ENCODE data around the gene IL3.

DNA sequence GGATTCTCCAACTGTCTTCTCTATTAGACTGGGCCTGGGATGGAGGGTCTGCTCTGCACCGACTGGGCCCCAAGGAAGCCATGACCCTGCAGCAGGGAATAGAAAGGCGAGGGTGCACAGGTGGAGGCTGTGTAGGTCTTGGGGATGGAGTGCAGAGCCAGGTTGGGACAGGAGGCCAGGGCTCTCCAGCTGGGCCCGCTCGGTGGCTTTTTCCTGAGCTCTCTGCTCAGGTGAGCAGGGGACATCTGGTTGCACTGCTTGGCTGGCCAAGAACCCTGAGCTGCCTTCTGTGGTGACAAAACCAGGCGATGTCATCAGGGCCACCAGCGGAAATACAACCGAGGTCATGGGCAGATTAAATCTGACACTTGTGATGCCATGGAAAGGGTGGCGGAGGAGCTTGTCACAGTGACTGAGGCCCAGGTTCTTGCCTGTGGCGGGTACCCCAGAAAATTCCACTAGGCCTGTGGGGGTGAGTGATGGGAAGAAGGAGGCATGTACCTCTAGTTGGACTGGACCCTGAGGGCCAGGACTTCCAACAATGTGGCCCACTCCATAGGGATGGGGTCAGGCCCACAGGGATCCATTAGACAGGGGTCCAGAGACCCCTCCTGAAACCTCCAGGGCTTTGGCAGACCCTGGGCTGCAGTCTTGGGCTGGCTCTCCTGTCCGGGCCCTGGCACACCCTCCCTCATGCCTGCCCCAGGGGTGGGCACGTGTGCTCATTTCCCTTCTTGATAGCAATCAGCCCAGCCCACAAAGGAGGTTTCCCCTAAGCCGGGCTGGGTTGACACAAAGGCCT is 4.4 kb upstream of the IL3 start:
- TF ChIP-seq POLR2A (IDR thresholded peaks at IDR 0.05): no peak
- TF ChIP-seq, protein P1, sequence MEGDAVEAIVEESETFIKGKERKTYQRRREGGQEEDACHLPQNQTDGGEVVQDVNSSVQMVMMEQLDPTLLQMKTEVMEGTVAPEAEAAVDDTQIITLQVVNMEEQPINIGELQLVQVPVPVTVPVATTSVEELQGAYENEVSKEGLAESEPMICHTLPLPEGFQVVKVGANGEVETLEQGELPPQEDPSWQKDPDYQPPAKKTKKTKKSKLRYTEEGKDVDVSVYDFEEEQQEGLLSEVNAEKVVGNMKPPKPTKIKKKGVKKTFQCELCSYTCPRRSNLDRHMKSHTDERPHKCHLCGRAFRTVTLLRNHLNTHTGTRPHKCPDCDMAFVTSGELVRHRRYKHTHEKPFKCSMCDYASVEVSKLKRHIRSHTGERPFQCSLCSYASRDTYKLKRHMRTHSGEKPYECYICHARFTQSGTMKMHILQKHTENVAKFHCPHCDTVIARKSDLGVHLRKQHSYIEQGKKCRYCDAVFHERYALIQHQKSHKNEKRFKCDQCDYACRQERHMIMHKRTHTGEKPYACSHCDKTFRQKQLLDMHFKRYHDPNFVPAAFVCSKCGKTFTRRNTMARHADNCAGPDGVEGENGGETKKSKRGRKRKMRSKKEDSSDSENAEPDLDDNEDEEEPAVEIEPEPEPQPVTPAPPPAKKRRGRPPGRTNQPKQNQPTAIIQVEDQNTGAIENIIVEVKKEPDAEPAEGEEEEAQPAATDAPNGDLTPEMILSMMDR (IDR thresholded peaks at IDR 0.05): no peak

All from thyroid gland (tissue), 4 donors.